ENCODE measurements around the gene INA. TPM values are rescaled to one million over a fixed set of nuclear protein-coding genes. Genes with fewer than 3 reads are reported as not detected.
A peak's percentile ranks its signal among the peaks of the same experiment; 100 is the strongest.

INA gene
- polyA plus RNA-seq (2013, experiment 1 of 2), result 11.2 TPM
- polyA plus RNA-seq (2013, experiment 2 of 2), result 11.1 TPM

DNA sequence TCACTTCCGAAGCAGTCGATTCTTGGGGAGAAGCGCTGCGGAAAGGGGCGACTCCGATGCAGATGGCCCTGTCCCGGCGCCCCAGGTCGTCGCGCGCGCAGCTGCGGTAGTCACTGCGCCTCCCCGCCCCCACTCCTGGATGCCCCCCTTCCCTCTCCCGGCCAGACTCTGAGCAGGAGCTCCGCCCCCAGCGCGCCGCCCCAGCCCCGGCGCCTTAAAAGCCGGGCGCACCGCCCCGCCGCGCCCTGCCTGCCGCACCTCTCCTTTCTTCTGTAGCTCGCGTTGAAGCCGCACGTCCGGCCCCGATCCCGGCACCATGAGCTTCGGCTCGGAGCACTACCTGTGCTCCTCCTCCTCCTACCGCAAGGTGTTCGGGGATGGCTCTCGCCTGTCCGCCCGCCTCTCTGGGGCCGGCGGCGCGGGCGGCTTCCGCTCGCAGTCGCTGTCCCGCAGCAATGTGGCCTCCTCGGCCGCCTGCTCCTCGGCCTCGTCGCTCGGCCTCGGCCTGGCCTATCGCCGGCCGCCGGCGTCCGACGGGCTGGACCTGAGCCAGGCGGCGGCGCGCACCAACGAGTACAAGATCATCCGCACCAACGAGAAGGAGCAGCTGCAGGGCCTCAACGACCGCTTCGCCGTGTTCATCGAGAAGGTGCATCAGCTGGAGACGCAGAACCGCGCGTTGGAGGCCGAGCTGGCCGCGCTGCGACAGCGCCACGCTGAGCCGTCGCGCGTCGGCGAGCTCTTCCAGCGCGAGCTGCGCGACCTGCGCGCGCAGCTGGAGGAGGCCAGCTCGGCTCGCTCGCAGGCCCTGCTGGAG lies at the start of gene INA:
Gene INA (plus strand): TSS at position 243 of the 817 bp plus-strand sequence. CDS start 74 bp downstream, at position 317.
- peaks cover 0 to 14% of the 10 kb centered on the region in 2 donors for H3K36me3 ChIP-seq (replicated peaks in 1 of 2; ENCODE audit: control insufficient read depth in 2 of 2, insufficient read depth in 2 of 2, low read length in 2 of 2)
- H3K9ac ChIP-seq (ENCODE audit: low read depth, low read length, poor library complexity), result peak within 1 kb of the TSS; percentile 86
- H3K9me3 ChIP-seq (replicated peaks in 1 of 2; ENCODE audit: control insufficient read depth in 2 of 2, insufficient read depth in 1 of 2, low read depth in 1 of 2, low read length in 2 of 2), result peaks cover 0 to 5% of the 10 kb centered on the region in 2 donors
- no peaks in the 10 kb centered on the region for H3K79me1 ChIP-seq (ENCODE audit: low read depth, low read length)
- peak within 1 kb of the TSS; percentile 67 to 79 for H3K4me3 ChIP-seq (ENCODE audit: low read length in 2 of 2)
- H2BK12ac ChIP-seq (ENCODE audit: low read length), result peak within 1 kb of the TSS; percentile 88
- H3K18ac ChIP-seq (ENCODE audit: low read length), result peak within 1 kb of the TSS; percentile 92
- no peak within 1 kb of the TSS for H2BK15ac ChIP-seq (ENCODE audit: low read length)
- WGBS, 2 donors (ENCODE audit: extremely low coverage in 2 of 2, insufficient read length in 2 of 2, insufficient replicate concordance in 1 of 2), result no CpG with 5 or more reads among the region's 105 CpGs
- H3K4me1 ChIP-seq (ENCODE audit: control insufficient read depth in 2 of 2, insufficient read depth in 1 of 2, low read depth in 1 of 2, low read length in 2 of 2), result peaks cover 19 to 23% of the 10 kb centered on the region in 2 donors
- peak within 1 kb of the TSS; percentile 81 for H3K23ac ChIP-seq (ENCODE audit: low read depth, low read length, poor library complexity)
- peak within 1 kb of the TSS; percentile 46 for H2BK5ac ChIP-seq (ENCODE audit: low read length)
- H3K27ac ChIP-seq (replicated peaks; ENCODE audit: low read length), result no peak within 1 kb of the TSS
- no peak within 1 kb of the TSS for H4K91ac ChIP-seq (ENCODE audit: low read depth, low read length, poor library complexity)
- H3K4ac ChIP-seq (ENCODE audit: low read length), result no peak within 1 kb of the TSS
- peak within 1 kb of the TSS; percentile 83 for H3K14ac ChIP-seq (ENCODE audit: low read length)
- no peak within 1 kb of the TSS for H2BK120ac ChIP-seq (ENCODE audit: low read depth, low read length)
- H3K4me2 ChIP-seq (ENCODE audit: insufficient read depth, low read length, poor library complexity, severe bottlenecking), result peak within 1 kb of the TSS; percentile 95
- peak; percentile 75 for DNase-seq (ENCODE audit: low spot score)
- H3K27me3 ChIP-seq (ENCODE audit: control insufficient read depth in 3 of 3, insufficient read depth in 3 of 3, low read depth in 1 of 3, low read length in 3 of 3), result peaks cover 13 to 36% (median 17%) of the 10 kb centered on the region in 3 experiments
- H4K8ac ChIP-seq (ENCODE audit: low read depth, low read length), result no peak within 1 kb of the TSS
- H2AFZ ChIP-seq (ENCODE audit: low read length), result peak within 1 kb of the TSS; percentile 98
- H2AK5ac ChIP-seq (ENCODE audit: low read depth, low read length), result peak within 1 kb of the TSS; percentile 14

DNA sequence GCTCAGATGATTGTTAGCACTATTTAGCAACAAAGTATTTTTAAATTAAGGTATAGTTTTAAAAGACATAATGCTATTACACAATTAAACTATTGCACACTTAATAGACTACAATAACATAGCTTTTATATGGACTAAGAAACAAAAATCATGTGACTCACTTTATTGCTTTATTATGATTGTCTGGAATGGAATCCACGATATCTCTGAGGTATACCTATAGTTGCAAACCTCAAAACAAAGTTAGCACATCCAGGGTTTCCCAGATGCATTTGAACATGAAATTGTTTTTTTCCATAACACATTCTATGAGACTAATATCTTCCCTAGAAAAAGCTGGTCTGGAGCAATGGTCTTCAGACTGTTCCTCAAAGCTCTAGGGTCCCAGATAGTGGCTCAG lies 49.5 kb upstream of the INA start:
- Histone ChIP-seq H2BK15ac (ENCODE audit: low read length) (no peak overlapping the region), H3K4me3 (ENCODE audit: low read length in 2 of 2) (no peak overlapping the region), H3K4me1 (ENCODE audit: control insufficient read depth in 2 of 2, insufficient read depth in 1 of 2, low read depth in 1 of 2, low read length in 2 of 2) (peaks cover 3 to 13% of the 10 kb centered on the region in 2 donors), H3K9ac (ENCODE audit: low read depth, low read length, poor library complexity) (no peak overlapping the region), H3K27ac (replicated peaks; ENCODE audit: low read length) (no peak overlapping the region), H3K79me1 (ENCODE audit: low read depth, low read length) (no peaks in the 10 kb centered on the region), H4K8ac (ENCODE audit: low read depth, low read length) (no peak overlapping the region), H3K23ac (ENCODE audit: low read depth, low read length, poor library complexity) (no peak overlapping the region), H2AK5ac (ENCODE audit: low read depth, low read length) (no peak overlapping the region), H2BK5ac (ENCODE audit: low read length) (no peak overlapping the region), H3K27me3 (ENCODE audit: control insufficient read depth in 3 of 3, insufficient read depth in 3 of 3, low read depth in 1 of 3, low read length in 3 of 3) (no peaks in the 10 kb centered on the region), H3K18ac (ENCODE audit: low read length) (no peak overlapping the region), H2BK12ac (ENCODE audit: low read length) (no peak overlapping the region), H3K4me2 (ENCODE audit: insufficient read depth, low read length, poor library complexity, severe bottlenecking) (no peak overlapping the region), H3K36me3 (replicated peaks in 1 of 2; ENCODE audit: control insufficient read depth in 2 of 2, insufficient read depth in 2 of 2, low read length in 2 of 2) (no peaks in the 10 kb centered on the region), H3K9me3 (replicated peaks in 1 of 2; ENCODE audit: control insufficient read depth in 2 of 2, insufficient read depth in 1 of 2, low read depth in 1 of 2, low read length in 2 of 2) (peaks cover 5 to 10% of the 10 kb centered on the region in 2 donors), H2BK120ac (ENCODE audit: low read depth, low read length) (no peak overlapping the region), H4K91ac (ENCODE audit: low read depth, low read length, poor library complexity) (no peak overlapping the region), H3K14ac (ENCODE audit: low read length) (no peak overlapping the region), H2AFZ (ENCODE audit: low read length) (no peak overlapping the region), H3K4ac (ENCODE audit: low read length) (no peak overlapping the region)
- no peak for DNase-seq (ENCODE audit: low spot score)
- WGBS, 2 donors (ENCODE audit: extremely low coverage in 2 of 2, insufficient read length in 2 of 2, insufficient replicate concordance in 1 of 2), result no CpG with 5 or more reads among the region's 1 CpG

- Histone ChIP-seq H3K18ac (ENCODE audit: low read length) (peak overlapping the region; percentile 95), H3K14ac (ENCODE audit: low read length) (no peak overlapping the region), H3K4me1 (ENCODE audit: control insufficient read depth in 2 of 2, insufficient read depth in 1 of 2, low read depth in 1 of 2, low read length in 2 of 2) (peaks cover 3 to 13% of the 10 kb centered on the region in 2 donors), H3K27ac (replicated peaks; ENCODE audit: low read length) (peak overlapping the region; percentile 98), H2BK5ac (ENCODE audit: low read length) (peak overlapping the region; percentile 69), H3K36me3 (replicated peaks in 1 of 2; ENCODE audit: control insufficient read depth in 2 of 2, insufficient read depth in 2 of 2, low read length in 2 of 2) (no peaks in the 10 kb centered on the region), H3K79me1 (ENCODE audit: low read depth, low read length) (no peaks in the 10 kb centered on the region), H4K8ac (ENCODE audit: low read depth, low read length) (no peak overlapping the region), H2AK5ac (ENCODE audit: low read depth, low read length) (peak overlapping the region; percentile 91), H3K9ac (ENCODE audit: low read depth, low read length, poor library complexity) (no peak overlapping the region), H2BK12ac (ENCODE audit: low read length) (peak overlapping the region; percentile 98), H3K9me3 (replicated peaks in 1 of 2; ENCODE audit: control insufficient read depth in 2 of 2, insufficient read depth in 1 of 2, low read depth in 1 of 2, low read length in 2 of 2) (no peaks in the 10 kb centered on the region), H2AFZ (ENCODE audit: low read length) (peak overlapping the region; percentile 85), H3K23ac (ENCODE audit: low read depth, low read length, poor library complexity) (no peak overlapping the region), H3K4ac (ENCODE audit: low read length) (no peak overlapping the region), H2BK120ac (ENCODE audit: low read depth, low read length) (no peak overlapping the region), H3K27me3 (ENCODE audit: control insufficient read depth in 3 of 3, insufficient read depth in 3 of 3, low read depth in 1 of 3, low read length in 3 of 3) (no peaks in the 10 kb centered on the region), H2BK15ac (ENCODE audit: low read length) (no peak overlapping the region), H3K4me2 (ENCODE audit: insufficient read depth, low read length, poor library complexity, severe bottlenecking) (peak overlapping the region; percentile 31), H3K4me3 (ENCODE audit: low read length in 2 of 2) (no peak overlapping the region), H4K91ac (ENCODE audit: low read depth, low read length, poor library complexity) (peak overlapping the region; percentile 80)
- no CpG with 5 or more reads among the region's 4 CpGs for WGBS, 2 donors (ENCODE audit: extremely low coverage in 2 of 2, insufficient read length in 2 of 2, insufficient replicate concordance in 1 of 2)
- DNase-seq (ENCODE audit: low spot score), result peak; percentile 77
Observed at GRCh38 chr10:103231047-103231551, 45.8 kb upstream of the INA start.

GRCh38 chr10:103232131-103232673 lies 44.7 kb upstream of the INA start:
- no peak overlapping the region for H3K4me2 ChIP-seq (ENCODE audit: insufficient read depth, low read length, poor library complexity, severe bottlenecking)
- H4K91ac ChIP-seq (ENCODE audit: low read depth, low read length, poor library complexity), result no peak overlapping the region
- H3K79me1 ChIP-seq (ENCODE audit: low read depth, low read length), result no peaks in the 10 kb centered on the region
- peak overlapping the region; percentile 55 for H2BK5ac ChIP-seq (ENCODE audit: low read length)
- no peak overlapping the region for H2AK5ac ChIP-seq (ENCODE audit: low read depth, low read length)
- no peak overlapping the region for H3K14ac ChIP-seq (ENCODE audit: low read length)
- H3K4ac ChIP-seq (ENCODE audit: low read length), result no peak overlapping the region
- peaks cover 3 to 13% of the 10 kb centered on the region in 2 donors for H3K4me1 ChIP-seq (ENCODE audit: control insufficient read depth in 2 of 2, insufficient read depth in 1 of 2, low read depth in 1 of 2, low read length in 2 of 2)
- no peak overlapping the region for H3K9ac ChIP-seq (ENCODE audit: low read depth, low read length, poor library complexity)
- H3K23ac ChIP-seq (ENCODE audit: low read depth, low read length, poor library complexity), result no peak overlapping the region
- no peaks in the 10 kb centered on the region for H3K9me3 ChIP-seq (replicated peaks in 1 of 2; ENCODE audit: control insufficient read depth in 2 of 2, insufficient read depth in 1 of 2, low read depth in 1 of 2, low read length in 2 of 2)
- WGBS, 2 donors (ENCODE audit: extremely low coverage in 2 of 2, insufficient read length in 2 of 2, insufficient replicate concordance in 1 of 2), result no CpG with 5 or more reads among the region's 3 CpGs
- H3K18ac ChIP-seq (ENCODE audit: low read length), result no peak overlapping the region
- H3K27ac ChIP-seq (replicated peaks; ENCODE audit: low read length), result peak overlapping the region; percentile 98
- no peaks in the 10 kb centered on the region for H3K36me3 ChIP-seq (replicated peaks in 1 of 2; ENCODE audit: control insufficient read depth in 2 of 2, insufficient read depth in 2 of 2, low read length in 2 of 2)
- no peak overlapping the region for H3K4me3 ChIP-seq (ENCODE audit: low read length in 2 of 2)
- H3K27me3 ChIP-seq (ENCODE audit: control insufficient read depth in 3 of 3, insufficient read depth in 3 of 3, low read depth in 1 of 3, low read length in 3 of 3), result no peaks in the 10 kb centered on the region
- H2BK15ac ChIP-seq (ENCODE audit: low read length), result no peak overlapping the region
- no peak overlapping the region for H2BK12ac ChIP-seq (ENCODE audit: low read length)
- no peak for DNase-seq (ENCODE audit: low spot score)
- H2AFZ ChIP-seq (ENCODE audit: low read length), result no peak overlapping the region
- no peak overlapping the region for H4K8ac ChIP-seq (ENCODE audit: low read depth, low read length)
- H2BK120ac ChIP-seq (ENCODE audit: low read depth, low read length), result no peak overlapping the region
